Measurements from ENCODE around the gene GCC2. TPM values are rescaled to one million over a fixed set of nuclear protein-coding genes. Genes with fewer than 3 reads are reported as not detected.

The GCC2 gene
- 33.9 and 34.3 TPM in 2 replicates for total RNA-seq
- long read RNA-seq, transcript GCC2-203 (6 exons, 786 nt) = major isoform, 9 of 126 reads
- long read RNA-seq, partial matches to known transcripts = 106 of 126 reads
- long read RNA-seq, other reads (novel, unspliced or antisense) = 9 of 126 reads

GRCh38 chr2:108448678-108449409 is at the start of gene GCC2:
TSS of gene GCC2 (plus strand) at chr2:108449206. CDS start at chr2:108449275, 69 bp downstream.
- no peaks in the 10 kb centered on the region for H3K27me3 Mint-ChIP-seq (ENCODE audit: unreplicated experiment)
- H3K4me3 Mint-ChIP-seq (ENCODE audit: unreplicated experiment) = peak within 1 kb of the TSS; percentile 91
- H3K9me3 Mint-ChIP-seq (ENCODE audit: unreplicated experiment) = no peaks in the 10 kb centered on the region
- H3K27ac Mint-ChIP-seq (ENCODE audit: unreplicated experiment) = peak within 1 kb of the TSS; percentile 99
- DNase-seq (ENCODE audit: extremely low spot score, unreplicated experiment) = peak; percentile 97
- no peak for TF ChIP-seq CTCF (IDR thresholded peaks at IDR 0.05)
- H3K4me1 Mint-ChIP-seq (ENCODE audit: unreplicated experiment) = peaks cover 17% of the 10 kb centered on the region
- peaks cover 17% of the 10 kb centered on the region for H3K36me3 Mint-ChIP-seq (ENCODE audit: unreplicated experiment)

GRCh38 chr2:108399479-108399878 is 49.5 kb upstream of the GCC2 start:
- Mint-ChIP-seq H3K4me1 (ENCODE audit: unreplicated experiment) (peaks cover 15% of the 10 kb centered on the region), H3K27ac (ENCODE audit: unreplicated experiment) (no peak overlapping the region), H3K36me3 (ENCODE audit: unreplicated experiment) (peaks cover 7% of the 10 kb centered on the region), H3K9me3 (ENCODE audit: unreplicated experiment) (peaks cover 9% of the 10 kb centered on the region), H3K4me3 (ENCODE audit: unreplicated experiment) (no peak overlapping the region), H3K27me3 (ENCODE audit: unreplicated experiment) (no peaks in the 10 kb centered on the region)
- DNase-seq (ENCODE audit: extremely low spot score, unreplicated experiment) = no peak
- TF ChIP-seq CTCF (IDR thresholded peaks at IDR 0.05) = no peak

GRCh38 chr2:108401800-108402199 is 47.2 kb upstream of the GCC2 start:
- DNase-seq (ENCODE audit: extremely low spot score, unreplicated experiment) = no peak
- TF ChIP-seq CTCF (IDR thresholded peaks at IDR 0.05) = no peak
- Mint-ChIP-seq H3K36me3 (ENCODE audit: unreplicated experiment) (peaks cover 13% of the 10 kb centered on the region), H3K27ac (ENCODE audit: unreplicated experiment) (no peak overlapping the region), H3K4me3 (ENCODE audit: unreplicated experiment) (no peak overlapping the region), H3K27me3 (ENCODE audit: unreplicated experiment) (no peaks in the 10 kb centered on the region), H3K4me1 (ENCODE audit: unreplicated experiment) (peaks cover 17% of the 10 kb centered on the region), H3K9me3 (ENCODE audit: unreplicated experiment) (peaks cover 22% of the 10 kb centered on the region)

GRCh38 chr2:108403494-108403893 is 45.5 kb upstream of the GCC2 start:
- H3K36me3 Mint-ChIP-seq (ENCODE audit: unreplicated experiment) = peaks cover 9% of the 10 kb centered on the region
- H3K4me1 Mint-ChIP-seq (ENCODE audit: unreplicated experiment) = peaks cover 17% of the 10 kb centered on the region
- no peaks in the 10 kb centered on the region for H3K27me3 Mint-ChIP-seq (ENCODE audit: unreplicated experiment)
- no peak overlapping the region for H3K27ac Mint-ChIP-seq (ENCODE audit: unreplicated experiment)
- no peak overlapping the region for H3K4me3 Mint-ChIP-seq (ENCODE audit: unreplicated experiment)
- peaks cover 22% of the 10 kb centered on the region for H3K9me3 Mint-ChIP-seq (ENCODE audit: unreplicated experiment)
- no peak for TF ChIP-seq CTCF (IDR thresholded peaks at IDR 0.05)
- no peak for DNase-seq (ENCODE audit: extremely low spot score, unreplicated experiment)

GRCh38 chr2:108404784-108405397 is 44.1 kb upstream of the GCC2 start:
- Mint-ChIP-seq H3K4me1 (ENCODE audit: unreplicated experiment) (peaks cover 17% of the 10 kb centered on the region), H3K27me3 (ENCODE audit: unreplicated experiment) (no peaks in the 10 kb centered on the region), H3K36me3 (ENCODE audit: unreplicated experiment) (peaks cover 6% of the 10 kb centered on the region), H3K9me3 (ENCODE audit: unreplicated experiment) (peaks cover 20% of the 10 kb centered on the region), H3K27ac (ENCODE audit: unreplicated experiment) (no peak overlapping the region), H3K4me3 (ENCODE audit: unreplicated experiment) (no peak overlapping the region)
- DNase-seq (ENCODE audit: extremely low spot score, unreplicated experiment) = no peak
- no peak for TF ChIP-seq CTCF (IDR thresholded peaks at IDR 0.05)
